ENCODE data around the gene MINPP1. TPM values are rescaled to one million over a fixed set of nuclear protein-coding genes. Genes with fewer than 3 reads are reported as not detected.

Gene MINPP1
- total and polyA plus RNA-seq, 2 of the 13 experiments (the other 11 are each of a cell fraction or from before 2014, with no cell fraction given), result 19.2 to 53.7 TPM

DNA sequence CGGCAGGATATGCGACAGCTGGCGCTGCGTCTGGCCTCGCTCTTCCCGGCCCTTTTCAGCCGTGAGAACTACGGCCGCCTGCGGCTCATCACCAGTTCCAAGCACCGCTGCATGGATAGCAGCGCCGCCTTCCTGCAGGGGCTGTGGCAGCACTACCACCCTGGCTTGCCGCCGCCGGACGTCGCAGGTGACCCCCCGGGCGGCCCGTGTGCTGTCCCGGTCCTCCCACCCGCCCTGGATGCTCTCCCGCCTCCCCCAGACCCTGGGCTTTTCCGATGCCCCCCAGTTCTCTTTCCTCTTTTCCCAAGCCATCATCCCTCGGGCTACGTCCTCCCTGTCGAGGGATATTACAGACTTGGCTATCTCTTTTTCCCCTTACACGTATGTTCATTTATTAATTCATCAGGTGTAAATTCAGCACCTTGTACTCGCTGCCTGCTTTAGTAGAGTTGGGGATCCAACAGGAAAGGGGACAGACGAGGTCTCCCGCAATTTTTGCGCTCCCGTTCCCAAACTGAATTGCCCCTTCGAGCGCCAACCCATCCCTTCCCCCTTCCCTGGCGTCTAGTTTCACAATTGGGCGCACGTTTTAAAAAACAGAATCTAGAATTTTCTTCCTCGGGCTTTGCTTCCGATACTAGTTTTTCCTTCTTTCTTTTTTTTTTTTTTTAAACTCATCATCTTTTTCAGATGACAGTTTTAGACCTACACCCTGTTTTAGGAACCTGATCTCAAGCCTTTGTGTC lies 846 bp downstream of the MINPP1 start (continued):
- TF ChIP-seq ZBTB26 (CRISPR knock-in tag; IDR thresholded peaks at IDR 0.05; ENCODE audit: borderline replicate concordance), result no peak
- no peak for TF ChIP-seq ARNT (IDR thresholded peaks at IDR 0.05)
- TF ChIP-seq, protein P1, sequence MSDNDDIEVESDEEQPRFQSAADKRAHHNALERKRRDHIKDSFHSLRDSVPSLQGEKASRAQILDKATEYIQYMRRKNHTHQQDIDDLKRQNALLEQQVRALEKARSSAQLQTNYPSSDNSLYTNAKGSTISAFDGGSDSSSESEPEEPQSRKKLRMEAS (IDR thresholded peaks at IDR 0.05), result peak; percentile 37; the same call in 1 of the 2 replicates
- TF ChIP-seq TEAD3 (CRISPR knock-in tag; optimal IDR thresholded peaks at IDR 0.05; ENCODE audit: borderline replicate concordance), result no peak
- TF ChIP-seq SIN3A (IDR thresholded peaks at IDR 0.05; ENCODE audit: borderline replicate concordance, low read depth, low read length), result no peak
- TF ChIP-seq PHB2 (IDR thresholded peaks at IDR 0.05; ENCODE audit: partially characterized antibody), result no peak
- no peak for TF ChIP-seq HIC2 (CRISPR knock-in tag; IDR thresholded peaks at IDR 0.05; ENCODE audit: low read depth)
- 0 out of 2 replicates have a peak, but pooled peaks have one; percentile 31 for TF ChIP-seq CEBPG (CRISPR knock-in tag; IDR thresholded peaks at IDR 0.05)
- no peak for TF ChIP-seq FOSL2 (CRISPR knock-in tag; IDR thresholded peaks at IDR 0.05)
- no peak for TF ChIP-seq ZFYVE20 (CRISPR knock-in tag; IDR thresholded peaks at IDR 0.05; ENCODE audit: borderline replicate concordance, low read depth)
- 0 out of 2 replicates have a peak, but pooled peaks have one; percentile 9 for TF ChIP-seq HNF1B (CRISPR knock-in tag; IDR thresholded peaks at IDR 0.05)
- peak; percentile 93 for TF ChIP-seq KAT7 (CRISPR knock-in tag; IDR thresholded peaks at IDR 0.05; ENCODE audit: borderline replicate concordance)
- peak; percentile 48; the same call in 1 of the 2 replicates for TF ChIP-seq ETV5 (CRISPR knock-in tag; IDR thresholded peaks at IDR 0.05; ENCODE audit: borderline replicate concordance)
- TF ChIP-seq ZMAT3 (CRISPR knock-in tag; conservative IDR thresholded peaks at IDR 0.05), result no peak
- TF ChIP-seq MTF1 (CRISPR knock-in tag; IDR thresholded peaks at IDR 0.05), result no peak
- TF ChIP-seq FOXA3 (CRISPR knock-in tag; IDR thresholded peaks at IDR 0.05), result no peak
- TF ChIP-seq IRF2 (CRISPR knock-in tag; IDR thresholded peaks at IDR 0.05), result peak; percentile 7; the same call in 1 of the 2 replicates
- no peak for TF ChIP-seq ZNF75D (CRISPR knock-in tag; IDR thresholded peaks at IDR 0.05; ENCODE audit: borderline replicate concordance)
- TF ChIP-seq STAG1 (CRISPR knock-in tag; IDR thresholded peaks at IDR 0.05), result peak; percentile 82
- no peak for TF ChIP-seq TOPORS (CRISPR knock-in tag; IDR thresholded peaks at IDR 0.05)
- TF ChIP-seq, protein P2, sequence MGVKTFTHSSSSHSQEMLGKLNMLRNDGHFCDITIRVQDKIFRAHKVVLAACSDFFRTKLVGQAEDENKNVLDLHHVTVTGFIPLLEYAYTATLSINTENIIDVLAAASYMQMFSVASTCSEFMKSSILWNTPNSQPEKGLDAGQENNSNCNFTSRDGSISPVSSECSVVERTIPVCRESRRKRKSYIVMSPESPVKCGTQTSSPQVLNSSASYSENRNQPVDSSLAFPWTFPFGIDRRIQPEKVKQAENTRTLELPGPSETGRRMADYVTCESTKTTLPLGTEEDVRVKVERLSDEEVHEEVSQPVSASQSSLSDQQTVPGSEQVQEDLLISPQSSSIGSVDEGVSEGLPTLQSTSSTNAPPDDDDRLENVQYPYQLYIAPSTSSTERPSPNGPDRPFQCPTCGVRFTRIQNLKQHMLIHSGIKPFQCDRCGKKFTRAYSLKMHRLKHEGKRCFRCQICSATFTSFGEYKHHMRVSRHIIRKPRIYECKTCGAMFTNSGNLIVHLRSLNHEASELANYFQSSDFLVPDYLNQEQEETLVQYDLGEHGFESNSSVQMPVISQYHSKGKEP (CRISPR knock-in tag; IDR thresholded peaks at IDR 0.05), result 0 out of 2 replicates have a peak, but pooled peaks have one; percentile 59
- TF ChIP-seq CBX5 (CRISPR knock-in tag; IDR thresholded peaks at IDR 0.05; ENCODE audit: borderline replicate concordance), result peak; percentile 38; the same call in 1 of the 2 replicates
- no peak for TF ChIP-seq PCBP2 (optimal IDR thresholded peaks at IDR 0.05; ENCODE audit: low read depth, low read length, poor library complexity, severe bottlenecking)
- TF ChIP-seq, protein P3, sequence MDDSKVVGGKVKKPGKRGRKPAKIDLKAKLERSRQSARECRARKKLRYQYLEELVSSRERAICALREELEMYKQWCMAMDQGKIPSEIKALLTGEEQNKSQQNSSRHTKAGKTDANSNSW (CRISPR knock-in tag; IDR thresholded peaks at IDR 0.05; ENCODE audit: borderline replicate concordance), result no peak

All from HepG2 (cell line).